Measurements from ENCODE around the gene HECTD4.

GRCh38 chr12:112353393-112353792 is 28.8 kb downstream of the HECTD4 start:
- TF ChIP-seq, protein P1, sequence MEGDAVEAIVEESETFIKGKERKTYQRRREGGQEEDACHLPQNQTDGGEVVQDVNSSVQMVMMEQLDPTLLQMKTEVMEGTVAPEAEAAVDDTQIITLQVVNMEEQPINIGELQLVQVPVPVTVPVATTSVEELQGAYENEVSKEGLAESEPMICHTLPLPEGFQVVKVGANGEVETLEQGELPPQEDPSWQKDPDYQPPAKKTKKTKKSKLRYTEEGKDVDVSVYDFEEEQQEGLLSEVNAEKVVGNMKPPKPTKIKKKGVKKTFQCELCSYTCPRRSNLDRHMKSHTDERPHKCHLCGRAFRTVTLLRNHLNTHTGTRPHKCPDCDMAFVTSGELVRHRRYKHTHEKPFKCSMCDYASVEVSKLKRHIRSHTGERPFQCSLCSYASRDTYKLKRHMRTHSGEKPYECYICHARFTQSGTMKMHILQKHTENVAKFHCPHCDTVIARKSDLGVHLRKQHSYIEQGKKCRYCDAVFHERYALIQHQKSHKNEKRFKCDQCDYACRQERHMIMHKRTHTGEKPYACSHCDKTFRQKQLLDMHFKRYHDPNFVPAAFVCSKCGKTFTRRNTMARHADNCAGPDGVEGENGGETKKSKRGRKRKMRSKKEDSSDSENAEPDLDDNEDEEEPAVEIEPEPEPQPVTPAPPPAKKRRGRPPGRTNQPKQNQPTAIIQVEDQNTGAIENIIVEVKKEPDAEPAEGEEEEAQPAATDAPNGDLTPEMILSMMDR (conservative IDR thresholded peaks at IDR 0.05; ENCODE audit: low read length): no peak
- TF ChIP-seq EZH2phosphoT487 (IDR thresholded peaks at IDR 0.05; ENCODE audit: borderline replicate concordance, low read depth, low read length): no peak
